Mesothelial cell of epicardium (in vitro differentiated cells): ENCODE data around the gene C9orf78. TPM values are rescaled to one million over a fixed set of nuclear protein-coding genes. Genes with fewer than 3 reads are reported as not detected.

Experiments used
- DNase-seq, 2 experiments: peaks; one replicate each; pipeline ENCODE4 v3.0.0; 2021; ENCODE audit warnings: low spot score in 2 of 2; ENCODE audit not compliant: unreplicated experiment in 2 of 2
- H3K27ac Mint-ChIP-seq: 2 replicates; pipeline ENCODE4 v1.8.0; 2021; ENCODE audit warnings: mixed read lengths
- H3K27me3 Mint-ChIP-seq: 2 replicates; pipeline ENCODE4 v1.8.0; 2021; ENCODE audit warnings: low read depth, mixed read lengths
- H3K36me3 Mint-ChIP-seq: 2 replicates; pipeline ENCODE4 v1.8.0; 2021; ENCODE audit warnings: mixed read lengths
- H3K4me1 Mint-ChIP-seq: 2 replicates; pipeline ENCODE4 v1.8.0; 2021; ENCODE audit warnings: mixed read lengths
- H3K4me3 Mint-ChIP-seq: 2 replicates; pipeline ENCODE4 v1.8.0; 2021; ENCODE audit warnings: mild to moderate bottlenecking, moderate library complexity, mixed read lengths
- H3K9me3 Mint-ChIP-seq: 2 replicates; pipeline ENCODE4 v1.8.0; 2021; ENCODE audit warnings: mixed read lengths
- total RNA-seq: library from RNA; stranded (reverse); gene quantifications from 3 replicates; pipeline ENCODE4 v1.2.1, GENCODE V29; 2021
- TF ChIP-seq, protein P1 (sequence below): fragments of 200-600 bp; sonication (generic); IDR thresholded peaks from one replicate; pipeline ENCODE4 v1.5.0; 2021; ENCODE audit warnings: antibody characterized with exemption; ENCODE audit not compliant: unreplicated experiment

C9orf78 gene
- total RNA-seq, 1 donor from 2014 or later, result 29.9 TPM

DNA sequence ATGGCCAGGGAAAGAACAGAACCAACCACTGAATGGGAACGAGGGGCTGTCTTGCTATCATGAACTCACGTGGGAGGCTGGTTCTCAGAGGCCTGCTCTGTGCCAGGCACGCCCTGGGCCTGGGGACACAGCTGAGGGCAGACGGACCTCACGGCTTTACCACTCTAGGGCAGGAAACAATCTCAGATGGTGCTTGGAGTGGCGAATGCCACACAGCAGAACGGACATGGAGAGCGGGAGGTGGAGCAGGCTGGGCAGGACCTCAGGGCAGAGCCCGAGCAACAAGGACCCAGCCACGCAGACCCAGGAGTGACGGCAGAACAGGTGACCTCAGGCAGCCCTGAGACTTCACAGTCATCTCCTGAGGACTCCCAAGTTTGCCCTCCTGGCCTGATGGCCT is 19.8 kb downstream of the C9orf78 start:
- no peak for DNase-seq
- H3K4me1 Mint-ChIP-seq, result no peaks in the 10 kb centered on the region
- H3K27ac Mint-ChIP-seq, result no peak overlapping the region
- H3K4me3 Mint-ChIP-seq, result no peak overlapping the region
- H3K27me3 Mint-ChIP-seq, result no peaks in the 10 kb centered on the region
- H3K36me3 Mint-ChIP-seq, result peaks cover 33% of the 10 kb centered on the region
- no peaks in the 10 kb centered on the region for H3K9me3 Mint-ChIP-seq
- TF ChIP-seq, protein P1, sequence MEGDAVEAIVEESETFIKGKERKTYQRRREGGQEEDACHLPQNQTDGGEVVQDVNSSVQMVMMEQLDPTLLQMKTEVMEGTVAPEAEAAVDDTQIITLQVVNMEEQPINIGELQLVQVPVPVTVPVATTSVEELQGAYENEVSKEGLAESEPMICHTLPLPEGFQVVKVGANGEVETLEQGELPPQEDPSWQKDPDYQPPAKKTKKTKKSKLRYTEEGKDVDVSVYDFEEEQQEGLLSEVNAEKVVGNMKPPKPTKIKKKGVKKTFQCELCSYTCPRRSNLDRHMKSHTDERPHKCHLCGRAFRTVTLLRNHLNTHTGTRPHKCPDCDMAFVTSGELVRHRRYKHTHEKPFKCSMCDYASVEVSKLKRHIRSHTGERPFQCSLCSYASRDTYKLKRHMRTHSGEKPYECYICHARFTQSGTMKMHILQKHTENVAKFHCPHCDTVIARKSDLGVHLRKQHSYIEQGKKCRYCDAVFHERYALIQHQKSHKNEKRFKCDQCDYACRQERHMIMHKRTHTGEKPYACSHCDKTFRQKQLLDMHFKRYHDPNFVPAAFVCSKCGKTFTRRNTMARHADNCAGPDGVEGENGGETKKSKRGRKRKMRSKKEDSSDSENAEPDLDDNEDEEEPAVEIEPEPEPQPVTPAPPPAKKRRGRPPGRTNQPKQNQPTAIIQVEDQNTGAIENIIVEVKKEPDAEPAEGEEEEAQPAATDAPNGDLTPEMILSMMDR, result no peak

DNA sequence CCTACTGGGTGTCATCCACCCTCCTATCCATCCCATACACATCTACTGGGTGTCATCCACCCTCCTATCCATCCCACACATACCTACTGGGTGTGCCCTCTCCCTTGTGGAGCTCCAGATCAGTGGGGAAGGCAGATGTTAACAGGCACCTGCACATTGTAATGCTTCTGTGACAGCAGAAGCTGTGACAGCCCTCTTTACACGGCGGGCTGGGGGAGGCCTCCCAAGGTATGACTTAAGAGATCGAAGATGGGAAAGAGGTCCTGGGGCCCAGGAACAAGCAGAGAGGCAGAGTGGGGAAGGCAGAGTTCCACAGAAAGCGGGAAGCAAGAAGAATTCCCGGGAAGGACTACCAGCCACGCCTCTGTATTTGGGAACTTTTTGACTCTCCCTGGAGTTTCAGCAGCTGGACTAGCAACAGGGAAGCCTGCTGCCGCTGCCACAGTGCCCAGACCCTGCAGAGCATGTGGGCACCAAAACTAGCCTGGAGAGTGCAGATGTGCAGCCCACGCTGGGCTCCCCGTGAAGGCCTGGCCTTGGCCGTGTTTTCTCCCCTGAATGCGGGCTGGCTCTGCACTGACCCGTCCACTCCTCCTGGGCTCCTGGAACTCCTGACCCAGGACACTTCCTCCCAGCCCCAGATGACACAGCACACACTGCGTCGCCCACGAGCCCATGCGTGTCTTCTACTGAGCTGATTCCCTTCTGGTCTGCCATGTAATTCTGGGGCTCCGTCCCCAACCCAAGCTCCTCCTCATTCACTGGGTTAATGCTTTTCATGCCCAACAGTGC is 20.4 kb downstream of the C9orf78 start:
- H3K4me1 Mint-ChIP-seq, result no peaks in the 10 kb centered on the region
- H3K4me3 Mint-ChIP-seq, result no peak overlapping the region
- peaks cover 37% of the 10 kb centered on the region for H3K36me3 Mint-ChIP-seq
- no peak for DNase-seq
- H3K27me3 Mint-ChIP-seq, result no peaks in the 10 kb centered on the region
- no peak overlapping the region for H3K27ac Mint-ChIP-seq
- TF ChIP-seq, protein P1, result no peak
- no peaks in the 10 kb centered on the region for H3K9me3 Mint-ChIP-seq

DNA sequence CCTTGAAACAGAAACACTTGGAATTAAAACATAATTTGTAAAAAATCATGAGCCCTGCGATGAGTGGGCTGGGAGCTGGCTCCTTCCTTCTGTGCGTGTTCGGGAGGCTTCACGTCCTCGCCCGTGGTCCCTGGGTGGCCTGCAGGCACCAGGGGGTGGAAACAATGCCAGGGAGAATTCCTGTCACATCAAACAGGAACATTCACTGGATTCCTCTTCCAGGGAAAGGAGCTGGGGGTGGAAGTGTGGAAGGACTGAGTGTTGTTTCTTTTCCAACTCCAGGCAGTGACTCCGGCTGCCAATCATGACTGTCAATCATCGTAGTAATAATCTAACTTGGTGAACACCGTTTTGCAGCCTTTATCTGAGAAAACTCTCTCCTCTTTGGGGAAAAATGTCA is 21.4 kb downstream of the C9orf78 start:
- TF ChIP-seq, protein P1, result no peak
- H3K27me3 Mint-ChIP-seq, result no peaks in the 10 kb centered on the region
- no peak for DNase-seq
- H3K4me3 Mint-ChIP-seq, result no peak overlapping the region
- no peaks in the 10 kb centered on the region for H3K9me3 Mint-ChIP-seq
- no peaks in the 10 kb centered on the region for H3K4me1 Mint-ChIP-seq
- no peak overlapping the region for H3K27ac Mint-ChIP-seq
- peaks cover 37% of the 10 kb centered on the region for H3K36me3 Mint-ChIP-seq

DNA sequence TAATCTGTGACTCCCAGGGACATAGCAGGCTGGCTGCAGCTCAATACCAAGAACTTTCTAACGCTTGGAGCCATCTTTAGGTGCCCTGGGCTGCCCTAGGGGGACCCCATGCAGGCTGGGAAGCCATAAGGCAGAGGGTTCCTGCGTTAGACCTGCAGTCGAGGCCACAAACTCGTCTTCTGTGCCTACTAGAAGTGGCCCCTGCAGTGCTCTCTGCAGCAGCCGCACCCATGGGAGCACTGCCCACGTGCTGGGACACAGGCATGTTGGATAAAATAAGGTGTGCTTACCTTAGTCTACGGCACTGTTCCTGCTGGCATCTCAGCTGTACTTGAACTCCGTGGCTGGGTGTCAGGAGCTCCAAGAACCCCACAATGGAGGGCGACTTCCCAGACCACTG is 22.7 kb downstream of the C9orf78 start:
- DNase-seq, result no peak
- Mint-ChIP-seq H3K9me3 (no peaks in the 10 kb centered on the region), H3K27ac (no peak overlapping the region), H3K27me3 (no peaks in the 10 kb centered on the region), H3K4me3 (no peak overlapping the region), H3K36me3 (peaks cover 34% of the 10 kb centered on the region), H3K4me1 (no peaks in the 10 kb centered on the region)
- TF ChIP-seq, protein P1, result no peak

DNA sequence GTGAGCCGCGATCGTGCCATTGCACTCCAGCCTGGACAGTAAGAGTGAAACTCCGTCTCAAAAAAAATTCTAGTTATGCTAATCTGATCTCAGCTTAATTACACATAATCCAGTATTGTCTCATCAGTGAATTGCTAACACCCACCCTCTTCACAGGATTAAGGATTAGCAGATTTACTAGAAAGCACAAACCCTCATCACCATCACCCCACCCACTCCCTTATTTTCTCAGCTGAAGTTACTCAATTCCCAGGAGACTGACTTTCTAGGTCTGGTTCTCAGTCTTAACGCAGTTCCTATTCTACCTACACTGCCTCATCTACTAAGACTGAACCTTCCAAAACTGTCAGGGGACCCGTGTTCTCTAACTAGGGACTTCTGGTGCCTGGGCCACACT is 23.1 kb downstream of the C9orf78 start:
- DNase-seq, result no peak
- H3K27ac Mint-ChIP-seq, result no peak overlapping the region
- peaks cover 38% of the 10 kb centered on the region for H3K36me3 Mint-ChIP-seq
- H3K4me3 Mint-ChIP-seq, result no peak overlapping the region
- H3K27me3 Mint-ChIP-seq, result no peaks in the 10 kb centered on the region
- no peaks in the 10 kb centered on the region for H3K9me3 Mint-ChIP-seq
- no peaks in the 10 kb centered on the region for H3K4me1 Mint-ChIP-seq
- TF ChIP-seq, protein P1, result no peak
